ENCODE measurements around the gene TMEM207.
A peak's percentile ranks its signal among the peaks of the same experiment; 100 is the strongest.

Gene TMEM207

DNA sequence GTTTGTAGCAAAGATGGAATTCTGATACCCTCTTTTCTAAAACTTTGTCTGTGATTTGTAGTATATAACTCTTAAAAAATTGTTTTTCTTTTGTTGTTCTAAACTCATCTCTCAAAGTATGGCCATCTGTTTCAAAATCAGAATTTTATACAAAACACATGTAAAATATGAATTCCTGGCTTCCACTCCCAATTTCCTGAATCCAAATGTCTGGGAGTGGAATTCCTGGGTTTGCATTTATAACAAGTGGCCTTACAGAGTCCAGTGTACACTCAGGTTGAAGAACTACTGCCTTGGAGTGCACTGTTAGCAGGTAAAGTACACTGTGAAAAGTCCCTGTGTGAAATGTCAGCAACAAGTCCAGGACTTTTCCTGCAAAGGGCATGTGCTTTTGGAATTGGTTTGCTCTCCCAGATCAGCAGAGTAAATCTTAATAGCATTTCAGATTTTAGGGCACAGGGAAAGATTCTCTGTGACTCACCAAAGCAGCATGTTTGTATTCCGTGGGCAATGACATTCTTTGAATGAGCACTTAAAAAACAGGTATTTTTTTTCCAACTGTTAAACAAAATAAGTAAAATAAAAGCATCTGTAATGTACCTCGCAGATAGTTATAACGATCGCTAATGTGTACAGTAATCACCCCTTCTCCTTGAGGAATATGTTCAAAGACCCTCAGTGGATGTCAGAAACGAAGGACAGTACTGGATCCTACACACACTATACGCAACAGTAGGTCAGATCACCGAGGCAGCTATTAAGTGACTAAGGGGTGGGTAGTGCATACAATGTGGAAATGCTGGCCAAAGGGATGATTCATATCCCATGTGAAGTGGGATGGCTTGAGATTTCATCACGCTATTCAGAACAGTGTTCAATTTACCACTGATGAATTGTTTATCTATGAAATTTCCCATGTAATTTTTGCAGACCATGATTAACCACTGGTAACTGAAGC, 63.7 kb downstream of the TMEM207 start:
- H3K4me3 ChIP-seq (ENCODE audit: low read depth, low read length): no peak overlapping the region
- TF ChIP-seq, protein P1, sequence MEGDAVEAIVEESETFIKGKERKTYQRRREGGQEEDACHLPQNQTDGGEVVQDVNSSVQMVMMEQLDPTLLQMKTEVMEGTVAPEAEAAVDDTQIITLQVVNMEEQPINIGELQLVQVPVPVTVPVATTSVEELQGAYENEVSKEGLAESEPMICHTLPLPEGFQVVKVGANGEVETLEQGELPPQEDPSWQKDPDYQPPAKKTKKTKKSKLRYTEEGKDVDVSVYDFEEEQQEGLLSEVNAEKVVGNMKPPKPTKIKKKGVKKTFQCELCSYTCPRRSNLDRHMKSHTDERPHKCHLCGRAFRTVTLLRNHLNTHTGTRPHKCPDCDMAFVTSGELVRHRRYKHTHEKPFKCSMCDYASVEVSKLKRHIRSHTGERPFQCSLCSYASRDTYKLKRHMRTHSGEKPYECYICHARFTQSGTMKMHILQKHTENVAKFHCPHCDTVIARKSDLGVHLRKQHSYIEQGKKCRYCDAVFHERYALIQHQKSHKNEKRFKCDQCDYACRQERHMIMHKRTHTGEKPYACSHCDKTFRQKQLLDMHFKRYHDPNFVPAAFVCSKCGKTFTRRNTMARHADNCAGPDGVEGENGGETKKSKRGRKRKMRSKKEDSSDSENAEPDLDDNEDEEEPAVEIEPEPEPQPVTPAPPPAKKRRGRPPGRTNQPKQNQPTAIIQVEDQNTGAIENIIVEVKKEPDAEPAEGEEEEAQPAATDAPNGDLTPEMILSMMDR (IDR thresholded peaks at IDR 0.05; ENCODE audit: low read depth, low read length): no peak
- peak; percentile 94 for DNase-seq (ENCODE audit: low read depth, low spot score)
- in situ Hi-C loops (cut with HindIII; ENCODE audit: low sequenced_read_pairs): no loop called here

DNA sequence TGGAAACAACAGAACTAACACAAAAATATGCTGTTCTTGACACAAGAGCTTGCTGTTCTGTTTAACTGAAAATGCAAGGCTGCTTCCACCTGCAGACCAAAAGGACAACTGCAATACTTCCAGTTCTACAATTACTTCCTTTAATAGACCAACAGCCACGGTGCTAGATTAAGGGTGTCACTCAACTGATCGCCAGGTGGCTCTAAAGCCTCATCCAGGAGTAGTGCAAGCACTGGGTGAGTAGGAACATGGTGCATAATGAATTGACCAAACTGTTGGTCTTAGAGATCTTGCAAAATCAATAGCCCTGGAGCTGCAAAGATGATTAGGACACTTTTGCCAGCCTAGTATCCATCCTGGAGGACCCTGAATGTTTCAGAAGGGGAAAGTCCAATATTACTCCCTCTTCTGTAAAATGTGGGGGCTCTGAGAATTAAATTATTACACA, 65.4 kb downstream of the TMEM207 start:
- DNase-seq (ENCODE audit: low read depth, low spot score): peak; percentile 61
- TF ChIP-seq, protein P1 (IDR thresholded peaks at IDR 0.05; ENCODE audit: low read depth, low read length): peak; percentile 62
- no peak overlapping the region for H3K4me3 ChIP-seq (ENCODE audit: low read depth, low read length)
- in situ Hi-C loops (cut with HindIII; ENCODE audit: low sequenced_read_pairs): no loop called here

DNA sequence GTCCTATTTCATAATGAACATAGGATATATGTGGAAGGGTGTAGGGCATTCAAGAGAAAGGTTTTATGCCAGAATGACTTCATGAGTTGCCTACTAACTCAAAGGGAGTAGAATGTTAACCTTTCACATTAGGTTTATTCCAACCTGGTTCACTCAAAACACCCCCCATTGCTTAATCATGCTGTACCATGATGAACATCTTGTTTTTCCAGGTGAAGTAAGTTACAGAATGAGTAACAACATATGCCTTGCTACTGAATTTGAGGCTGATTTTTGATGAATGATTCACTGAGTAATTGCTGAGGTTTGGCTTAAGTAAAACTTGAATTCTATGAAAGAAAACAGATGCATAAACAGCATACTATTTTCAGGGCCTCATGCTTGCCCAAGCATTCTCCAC, 67.6 kb downstream of the TMEM207 start:
- TF ChIP-seq, protein P1 (IDR thresholded peaks at IDR 0.05; ENCODE audit: low read depth, low read length): no peak
- no peak overlapping the region for H3K4me3 ChIP-seq (ENCODE audit: low read depth, low read length)
- in situ Hi-C loops (cut with HindIII; ENCODE audit: low sequenced_read_pairs): no loop called here
- peak; percentile 74 for DNase-seq (ENCODE audit: low read depth, low spot score)

DNA sequence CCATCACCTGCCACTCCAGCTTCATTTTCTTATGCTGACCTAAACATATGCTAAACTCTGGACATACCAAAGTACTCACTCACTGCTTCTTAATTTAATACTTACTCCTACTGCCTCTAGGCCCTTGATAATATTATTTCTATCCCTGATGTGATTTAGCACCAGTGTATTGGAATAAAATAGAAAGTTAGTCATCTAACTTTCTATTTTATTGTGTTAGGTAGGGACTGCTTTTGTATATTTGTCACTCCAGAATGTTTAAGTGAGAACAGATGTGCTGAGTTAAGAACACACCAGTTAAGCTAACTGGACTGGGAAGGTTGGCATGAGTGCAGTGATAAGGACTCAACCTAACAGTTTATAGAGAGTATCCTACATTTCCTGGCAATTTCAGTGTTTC, 68.3 kb downstream of the TMEM207 start:
- no peak for DNase-seq (ENCODE audit: low read depth, low spot score)
- in situ Hi-C loops (cut with HindIII; ENCODE audit: low sequenced_read_pairs): no loop called here
- TF ChIP-seq, protein P1 (IDR thresholded peaks at IDR 0.05; ENCODE audit: low read depth, low read length): no peak
- H3K4me3 ChIP-seq (ENCODE audit: low read depth, low read length): no peak overlapping the region

DNA sequence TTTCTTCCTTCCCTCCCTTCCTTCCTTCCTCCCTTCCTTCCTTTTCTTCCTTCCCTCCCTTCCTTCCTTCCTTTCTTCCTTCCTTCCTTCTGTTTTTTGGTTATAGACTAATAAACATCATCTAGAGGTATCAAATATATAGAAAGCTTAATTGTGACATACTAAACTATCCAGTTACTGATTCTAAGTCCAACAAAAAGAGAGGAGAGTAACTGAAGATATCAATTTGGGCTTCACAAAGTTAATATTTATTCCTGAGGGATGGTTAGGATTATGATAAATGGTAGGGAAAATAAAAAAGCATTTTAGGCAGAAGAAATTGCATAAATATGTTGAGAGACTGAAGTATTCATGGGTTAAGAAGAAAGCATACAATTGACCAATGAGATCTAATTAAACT, 69.5 kb downstream of the TMEM207 start:
- TF ChIP-seq, protein P1 (IDR thresholded peaks at IDR 0.05; ENCODE audit: low read depth, low read length): no peak
- no peak for DNase-seq (ENCODE audit: low read depth, low spot score)
- no peak overlapping the region for H3K4me3 ChIP-seq (ENCODE audit: low read depth, low read length)
- in situ Hi-C loops (cut with HindIII; ENCODE audit: low sequenced_read_pairs): no loop called here
